SIG-M5 (cell line): ENCODE data around the gene SOX30.

Experiments used
- DNase-seq: peaks from one replicate; lab custom pipeline; 2025; lab: John Stamatoyannopoulos, UW

The SOX30 gene

GRCh38 chr5:157607371-157608161, 44.7 kb downstream of the SOX30 start:
- DNase-seq: no peak

DNA sequence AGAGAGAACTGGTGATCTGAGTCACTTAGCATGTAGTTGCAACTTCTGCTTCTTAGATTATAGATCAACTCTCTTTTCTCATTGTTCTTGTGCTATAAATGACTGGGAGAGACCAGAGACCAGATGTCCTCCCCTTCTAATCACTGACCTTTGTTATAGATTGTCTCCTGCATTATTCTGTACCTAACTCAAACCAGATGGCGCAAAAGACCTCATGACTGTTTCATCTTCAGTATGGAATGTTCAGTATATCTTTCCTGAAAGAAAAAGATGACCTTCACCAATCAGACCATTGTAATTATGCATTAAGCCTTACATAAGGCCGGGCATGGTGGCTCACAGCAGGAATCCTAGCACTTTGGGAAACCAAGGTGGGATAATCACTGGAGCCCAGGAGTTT, 46.2 kb downstream of the SOX30 start:
- DNase-seq: no peak

- DNase-seq: peak; percentile 64
These were observed 48.7 kb downstream of the SOX30 start for GRCh38 chr5:157603333-157604190.

DNA sequence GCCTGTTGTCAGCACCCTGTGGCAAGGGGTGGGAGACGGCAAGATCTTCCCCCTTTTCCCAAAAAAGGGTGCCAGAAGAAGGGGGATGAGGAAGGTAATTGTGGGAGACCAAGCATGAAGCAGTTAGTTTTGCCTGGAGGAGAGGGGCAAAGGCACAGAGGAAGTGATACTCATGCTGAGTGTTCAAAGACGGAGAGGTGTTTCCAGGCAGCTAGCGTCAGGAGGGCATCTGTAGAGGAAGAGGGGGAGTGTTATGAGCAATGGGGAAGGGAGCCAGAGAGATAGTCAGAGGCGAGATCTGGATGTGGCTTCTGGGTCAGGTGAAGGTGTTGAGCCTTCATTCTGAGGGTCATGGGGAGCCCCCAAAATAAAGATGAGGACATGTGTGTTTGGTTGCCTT, 49.7 kb downstream of the SOX30 start:
- DNase-seq: no peak

DNA sequence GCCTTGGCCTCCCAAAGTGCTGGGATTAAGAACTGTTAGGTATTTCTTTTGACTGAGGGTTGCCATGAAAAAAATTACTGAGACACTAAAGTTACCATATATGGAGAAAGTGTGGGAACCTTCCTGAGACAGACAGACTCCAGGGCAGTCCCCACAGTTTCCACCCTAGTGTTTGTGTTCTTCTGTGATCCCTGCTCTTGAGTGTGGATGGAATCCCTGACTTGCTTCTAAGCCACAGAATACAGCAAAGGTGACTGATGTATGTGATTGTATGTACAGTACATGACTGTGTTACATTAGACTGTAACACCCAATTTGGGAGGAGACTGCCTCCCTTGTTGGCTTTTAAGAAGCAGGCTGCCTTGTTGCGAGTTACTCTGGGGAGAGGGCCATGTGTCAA, 52.0 kb downstream of the SOX30 start:
- DNase-seq: no peak

GRCh38 chr5:157599565-157599964, 52.7 kb downstream of the SOX30 start:
- DNase-seq: no peak

DNA sequence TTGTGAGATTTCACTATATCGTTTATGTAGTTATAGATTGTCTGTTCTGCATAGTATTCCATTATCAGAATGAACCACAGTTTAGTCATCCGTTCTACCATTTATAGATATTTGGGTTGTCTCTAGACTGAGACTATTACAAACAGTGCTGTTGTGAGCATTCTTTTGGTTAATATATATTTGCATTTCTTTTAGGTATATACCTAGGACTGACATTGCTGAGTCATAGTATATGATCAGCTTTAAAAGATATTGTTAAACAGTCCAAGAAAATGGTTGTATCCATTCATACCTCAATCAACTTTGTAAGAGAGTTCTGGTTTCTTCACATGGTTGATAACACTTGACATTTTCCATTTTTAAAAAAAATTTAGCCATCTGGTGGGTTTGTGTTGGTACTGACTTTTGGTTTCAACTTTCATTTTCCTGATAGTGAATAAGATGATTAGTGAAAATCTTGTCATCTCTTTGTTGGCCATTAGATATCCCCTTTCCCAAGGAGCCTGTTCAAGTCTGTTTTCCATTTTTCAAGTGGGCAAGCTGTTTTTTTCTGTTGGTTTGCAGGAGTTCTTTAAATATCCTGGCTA, 53.8 kb downstream of the SOX30 start:
- DNase-seq: no peak

GRCh38 chr5:157597277-157597676, 55.0 kb downstream of the SOX30 start:
- DNase-seq: no peak

GRCh38 chr5:157596487-157596886, 55.8 kb downstream of the SOX30 start:
- DNase-seq: no peak

GRCh38 chr5:157594675-157595459, 57.4 kb downstream of the SOX30 start:
- no peak for DNase-seq

DNA sequence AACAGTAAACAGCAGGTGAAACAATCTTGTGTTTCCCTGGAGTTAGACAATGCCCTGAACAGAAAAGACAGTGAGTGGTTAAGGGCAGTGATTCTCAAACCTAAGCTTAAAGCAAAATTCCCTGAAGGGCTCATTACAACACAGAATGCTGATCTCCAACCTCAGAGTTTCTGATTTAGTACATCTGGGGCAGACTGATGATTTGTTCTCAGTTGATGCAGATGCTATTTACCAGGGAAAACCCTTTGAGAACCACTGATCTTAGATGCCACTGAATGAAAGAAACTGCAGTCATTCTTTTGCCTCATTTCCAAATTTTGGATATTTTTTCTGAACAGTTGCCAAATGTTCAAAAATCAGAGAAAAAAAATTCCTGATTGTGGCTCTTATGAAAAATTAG, 58.0 kb downstream of the SOX30 start:
- DNase-seq: no peak

GRCh38 chr5:157593052-157593757, 59.0 kb downstream of the SOX30 start:
- no peak for DNase-seq

- no peak for DNase-seq
These were observed 59.6 kb downstream of the SOX30 start for GRCh38 chr5:157592594-157592993.

DNA sequence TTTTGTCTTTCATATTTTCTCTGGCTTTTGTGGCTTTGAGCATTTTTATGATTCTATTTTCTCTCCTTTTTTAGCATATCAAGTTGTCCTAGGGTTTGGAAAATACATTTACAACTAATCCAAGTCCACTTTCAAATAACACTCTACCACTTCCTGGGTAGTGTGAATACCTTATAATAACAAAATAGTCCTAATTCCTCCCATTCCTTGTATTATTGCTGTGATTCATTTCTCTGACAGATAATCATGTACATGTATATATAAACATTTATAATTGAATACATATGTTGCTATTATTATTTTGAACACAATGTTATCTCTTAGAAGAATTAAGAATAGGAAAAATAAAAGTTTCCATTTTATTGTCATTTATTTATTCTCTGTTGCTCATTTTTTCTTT, 61.8 kb downstream of the SOX30 start:
- DNase-seq: no peak

DNA sequence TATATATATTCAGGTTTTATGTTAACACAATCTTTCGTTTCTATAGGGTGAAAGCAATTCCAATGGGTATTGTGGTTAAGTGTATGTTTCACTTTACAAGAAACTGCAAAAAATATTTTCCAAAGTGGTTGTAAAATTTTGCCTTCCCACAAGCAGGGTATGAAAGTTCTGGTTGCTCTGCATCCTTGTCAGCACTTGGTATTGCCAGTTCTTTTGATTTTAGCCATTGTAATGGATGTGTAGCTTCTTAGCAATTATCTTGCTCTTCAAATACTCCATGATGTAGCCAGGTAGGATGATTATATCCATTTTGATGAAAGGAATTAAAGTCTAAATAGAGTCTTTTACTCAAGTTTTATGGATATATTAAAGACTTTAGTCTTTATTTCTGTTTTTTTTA, 67.6 kb downstream of the SOX30 start:
- DNase-seq: no peak

DNA sequence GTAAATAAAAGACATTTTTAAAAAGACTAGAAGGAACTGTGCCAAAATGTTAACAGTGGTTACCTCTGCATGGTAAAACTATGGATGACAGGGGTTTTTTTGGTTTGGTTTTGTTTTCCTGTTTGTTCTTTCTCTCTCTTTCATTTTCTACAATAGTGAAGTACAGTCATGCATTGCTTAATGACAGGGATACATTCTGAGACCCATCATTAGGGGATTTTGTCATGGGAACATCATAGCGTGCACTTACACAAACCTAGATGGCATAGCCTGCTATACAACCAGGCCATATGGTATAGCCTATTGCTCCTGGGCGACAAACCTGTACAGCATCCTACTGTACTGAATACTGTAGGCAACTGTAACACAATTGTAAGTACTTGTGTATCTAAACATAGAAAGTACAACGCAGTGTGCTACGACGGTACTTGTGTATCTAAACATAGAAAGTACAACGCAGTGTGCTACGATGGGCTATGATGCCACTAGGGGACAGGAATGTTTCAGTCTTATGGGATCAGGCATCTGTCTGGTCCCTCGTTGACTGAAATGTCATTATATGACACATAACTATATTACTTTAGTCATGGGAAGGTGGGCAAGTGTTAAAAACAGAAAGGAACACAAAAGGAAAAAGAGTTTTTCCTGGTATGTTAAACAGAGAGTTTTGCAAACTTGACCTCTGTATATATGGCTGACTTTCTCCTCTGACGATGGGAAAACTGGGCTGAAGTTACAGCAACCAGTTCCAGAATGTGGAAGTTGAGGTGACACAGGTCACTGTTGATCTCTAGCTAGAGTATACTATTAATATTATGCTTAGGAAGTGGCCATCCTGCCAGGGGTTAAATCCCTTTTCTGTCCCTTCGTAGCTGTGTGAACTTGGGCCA, 69.3 kb downstream of the SOX30 start:
- DNase-seq: no peak

- no peak for DNase-seq
These were observed 70.3 kb downstream of the SOX30 start for GRCh38 chr5:157581901-157582300.

DNA sequence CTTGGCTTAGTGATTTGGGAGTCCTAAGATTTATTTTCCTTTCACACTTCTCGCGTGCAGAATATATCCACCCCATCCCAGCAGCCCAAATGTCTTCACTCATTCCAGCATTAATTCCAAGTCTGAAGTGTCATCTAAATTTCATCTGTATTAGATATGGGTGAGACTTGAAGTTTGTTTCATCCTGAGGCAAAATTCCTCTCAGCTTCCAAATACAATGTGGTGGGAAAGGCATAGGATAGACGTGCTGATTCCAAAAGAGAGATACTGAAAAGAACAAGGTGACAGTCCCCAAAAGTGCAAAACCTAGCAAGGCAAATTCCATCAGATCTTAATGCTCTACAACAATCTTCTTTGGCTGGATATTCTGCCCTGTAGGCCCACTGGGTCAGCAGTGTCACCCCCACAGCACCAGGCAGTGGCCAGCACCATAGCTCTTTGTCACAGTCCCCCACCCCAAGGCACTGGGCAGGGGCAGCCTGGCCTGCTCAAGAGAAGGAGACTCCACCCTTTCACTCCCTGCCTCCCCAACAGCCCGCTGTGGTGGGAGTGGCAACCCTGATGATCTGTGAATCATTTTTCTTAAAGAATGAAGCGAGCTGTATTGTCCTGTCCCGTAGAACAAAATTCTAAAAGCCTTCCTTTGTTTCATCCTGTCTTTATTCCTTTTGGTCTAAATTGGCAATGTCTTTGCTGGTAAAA, 74.0 kb downstream of the SOX30 start:
- DNase-seq: no peak

GRCh38 chr5:157576678-157577077, 75.6 kb downstream of the SOX30 start:
- no peak for DNase-seq
